HUDEP-2 (cell line): ENCODE results near the gene TNFRSF18.

ENCODE experiments used
- DNase-seq, 76 experiments: peaks; one replicate each; lab custom pipeline; 2025; ENCODE audit not compliant: unreplicated experiment in 76 of 76; lab: John Stamatoyannopoulos, UW

Gene TNFRSF18

DNA sequence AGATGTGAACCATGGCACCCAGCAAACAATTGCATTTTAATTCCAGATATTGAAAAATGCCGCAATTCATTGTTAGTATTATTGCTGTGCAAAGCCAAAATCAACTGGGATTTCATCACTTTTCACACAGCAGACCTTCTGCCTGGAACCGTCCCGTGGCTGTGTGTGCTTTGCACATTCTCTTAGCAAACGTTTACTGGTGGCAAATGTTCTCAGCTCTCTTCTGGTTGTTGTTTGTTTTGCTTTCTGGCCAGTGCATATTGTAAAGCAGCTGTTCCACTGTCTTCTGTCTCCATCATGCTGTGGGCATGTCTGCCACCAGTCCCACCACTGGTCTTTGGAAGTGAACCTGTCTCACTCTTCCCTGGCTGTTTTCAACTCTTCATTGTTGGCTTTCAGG is 52.5 kb downstream of the TNFRSF18 start:
- no peak for DNase-seq
